AG04450 (cell line): ENCODE data around the gene MYO7B. TPM values are rescaled to one million over a fixed set of nuclear protein-coding genes. Genes with fewer than 3 reads are reported as not detected.

Experiments used
- CTCF ChIA-PET: fragments of 300-600, 350-600 bp; formaldehyde crosslinking; extraction: SDS; loops from one replicate; lab custom pipeline; 2022; ENCODE audit warnings: antibody characterized with exemption, inconsistent platforms; lab: Charles Lee
- POLR2A ChIA-PET: fragments of 350-600 bp; formaldehyde crosslinking; extraction: SDS; loops from one replicate; lab custom pipeline; 2021; ENCODE audit warnings: antibody characterized with exemption, inconsistent platforms; lab: Yijun Ruan, JAX
- DNase-seq: peaks from one replicate; pipeline ENCODE4 v3.0.0-alpha.2; 2011; ENCODE audit warnings: low read depth, low spot score
- H3K27ac ChIP-seq: one replicate; pipeline ENCODE4 v1.5.1; 2012; ENCODE audit warnings: low read depth, low read length, control low read depth
- H3K27me3 ChIP-seq: one replicate; pipeline ENCODE4 v1.6.0; 2012; ENCODE audit warnings: low read length; ENCODE audit not compliant: control insufficient read depth, insufficient read depth
- H3K4me3 ChIP-seq: 2 replicates; pipeline ENCODE4 v1.5.1; 2011; ENCODE audit warnings: mild to moderate bottlenecking, low read depth, low read length, control low read depth
- H3K9me3 ChIP-seq: 2 replicates; pipeline ENCODE4 v1.5.1; 2012; ENCODE audit warnings: low read length; ENCODE audit not compliant: control insufficient read depth, insufficient read depth
- polyA plus RNA-seq: library from polyadenylated mRNA; depleted of rRNA; stranded (reverse); fragments of >200 nt; gene quantifications from 2 replicates; pipeline ENCODE4 v1.2.3, GENCODE V29; 2011
- TF ChIP-seq, protein P1 (sequence below): IDR thresholded peaks from 2 replicates; pipeline ENCODE4 v1.5.1; 2011; ENCODE audit warnings: low read depth, low read length, control low read depth, inconsistent platforms

MYO7B gene
- polyA plus RNA-seq, 1 experiment = 0.02 TPM

DNA sequence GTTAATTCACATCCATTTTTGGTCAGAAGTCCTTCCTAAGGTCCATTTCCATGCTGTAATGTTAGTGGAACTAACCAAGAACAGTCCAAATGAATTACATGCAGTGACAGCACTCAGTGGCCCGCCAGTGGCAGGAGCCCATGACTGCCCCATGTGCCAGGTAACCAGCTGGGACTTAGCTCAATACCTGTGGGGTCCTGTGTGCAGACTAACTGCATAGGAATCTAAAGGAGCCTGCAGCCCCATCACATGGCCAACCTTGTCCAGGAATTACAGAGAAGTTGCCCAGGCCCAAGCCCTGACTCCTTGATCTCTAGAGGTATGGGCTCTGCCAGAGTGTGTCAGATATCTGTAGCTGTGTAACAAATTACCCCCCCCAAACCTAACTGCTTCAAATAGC, 75.1 kb downstream of the MYO7B start:
- POLR2A ChIA-PET = interaction anchor here (0.6 kb wide), 1 partner anchor 27 kb away, joined by 4 read pairs; no protein-coding TSS in a partner anchor
- H3K9me3 ChIP-seq = peaks cover 25% of the 10 kb centered on the region
- no peak for DNase-seq
- peaks cover 24% of the 10 kb centered on the region for H3K27me3 ChIP-seq
- no peak overlapping the region for H3K27ac ChIP-seq
- TF ChIP-seq, protein P1, sequence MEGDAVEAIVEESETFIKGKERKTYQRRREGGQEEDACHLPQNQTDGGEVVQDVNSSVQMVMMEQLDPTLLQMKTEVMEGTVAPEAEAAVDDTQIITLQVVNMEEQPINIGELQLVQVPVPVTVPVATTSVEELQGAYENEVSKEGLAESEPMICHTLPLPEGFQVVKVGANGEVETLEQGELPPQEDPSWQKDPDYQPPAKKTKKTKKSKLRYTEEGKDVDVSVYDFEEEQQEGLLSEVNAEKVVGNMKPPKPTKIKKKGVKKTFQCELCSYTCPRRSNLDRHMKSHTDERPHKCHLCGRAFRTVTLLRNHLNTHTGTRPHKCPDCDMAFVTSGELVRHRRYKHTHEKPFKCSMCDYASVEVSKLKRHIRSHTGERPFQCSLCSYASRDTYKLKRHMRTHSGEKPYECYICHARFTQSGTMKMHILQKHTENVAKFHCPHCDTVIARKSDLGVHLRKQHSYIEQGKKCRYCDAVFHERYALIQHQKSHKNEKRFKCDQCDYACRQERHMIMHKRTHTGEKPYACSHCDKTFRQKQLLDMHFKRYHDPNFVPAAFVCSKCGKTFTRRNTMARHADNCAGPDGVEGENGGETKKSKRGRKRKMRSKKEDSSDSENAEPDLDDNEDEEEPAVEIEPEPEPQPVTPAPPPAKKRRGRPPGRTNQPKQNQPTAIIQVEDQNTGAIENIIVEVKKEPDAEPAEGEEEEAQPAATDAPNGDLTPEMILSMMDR = no peak
- CTCF ChIA-PET = interaction anchor here (1.9 kb wide), 1 partner anchor 19 kb away, joined by 7 read pairs; no protein-coding TSS in a partner anchor
- H3K4me3 ChIP-seq = no peak overlapping the region

DNA sequence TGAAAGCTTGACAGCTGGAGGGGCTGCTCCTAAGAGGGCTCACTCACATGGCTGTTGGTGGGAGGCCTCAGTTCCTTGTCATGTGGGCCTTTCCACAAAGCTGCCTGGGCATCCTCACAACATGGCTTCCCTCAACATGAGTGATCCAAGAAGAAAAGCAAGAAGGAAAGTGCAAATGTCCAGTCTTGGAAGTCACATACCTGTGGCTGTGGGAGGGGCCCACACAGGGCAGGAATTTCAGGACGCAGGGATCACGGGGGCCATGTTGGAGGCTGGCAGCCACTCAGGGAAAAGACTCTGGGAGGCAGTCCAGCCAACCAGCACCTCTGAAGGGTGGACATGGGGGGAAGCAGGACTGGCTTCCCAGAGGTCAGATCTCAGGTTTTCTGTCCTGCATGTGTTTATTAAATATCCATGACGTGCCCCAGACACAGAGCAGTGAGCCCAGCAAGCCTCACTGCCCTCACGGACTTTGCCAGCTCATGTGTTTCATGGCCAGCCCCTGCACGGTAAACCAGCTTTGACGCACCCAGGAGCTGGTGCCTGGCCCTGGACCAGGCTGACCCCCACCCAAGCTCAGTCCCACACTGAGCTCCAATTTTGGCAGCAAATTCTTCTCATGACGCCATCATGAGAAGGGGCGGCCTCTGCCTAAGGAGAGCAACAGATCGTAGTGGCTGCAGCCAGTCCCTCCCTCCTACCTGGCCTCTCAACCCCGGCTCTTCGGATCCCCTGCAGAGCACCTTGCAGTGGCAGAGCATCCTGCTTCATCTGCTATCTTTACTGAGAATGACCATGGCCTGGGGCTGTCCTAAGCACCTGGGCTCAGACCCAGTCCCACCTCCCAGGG, 75.8 kb downstream of the MYO7B start:
- POLR2A ChIA-PET = no interaction called here

DNA sequence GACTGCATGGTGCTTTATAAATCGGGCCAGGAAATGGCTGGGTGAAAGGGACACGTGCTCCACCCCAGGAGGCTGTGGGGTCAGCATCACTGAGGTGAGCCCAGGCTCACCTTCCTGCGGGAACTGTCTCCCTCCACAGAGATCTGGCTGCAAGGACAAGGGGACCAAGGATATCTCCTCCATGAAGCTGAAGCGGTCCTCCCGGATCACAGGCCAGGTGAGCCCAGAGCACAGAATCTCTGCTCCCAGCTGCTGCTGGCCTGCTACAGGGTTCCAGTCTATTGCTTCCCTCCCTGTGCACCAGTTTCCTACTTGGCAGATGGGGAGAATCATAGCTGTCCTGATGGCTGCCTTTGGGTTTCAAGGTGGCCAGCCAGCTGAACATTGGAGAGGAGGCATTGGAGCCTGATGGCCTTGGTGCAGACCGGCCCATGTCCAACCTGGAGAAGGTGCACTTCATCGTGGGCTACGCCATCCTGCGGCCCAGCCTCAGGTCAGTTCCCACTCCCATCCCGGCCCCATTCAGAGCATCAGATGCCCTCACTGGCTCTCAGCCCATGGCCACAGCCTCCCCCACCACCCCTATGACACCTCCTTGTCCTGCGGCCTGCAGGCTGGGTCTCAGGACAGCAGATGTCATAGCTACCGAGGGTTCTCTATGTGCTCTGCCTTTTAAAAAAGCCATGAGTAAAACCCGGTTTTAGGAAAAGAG, 76.8 kb downstream of the MYO7B start:
- no peak for DNase-seq
- Histone ChIP-seq H3K27ac (no peak overlapping the region), H3K9me3 (peaks cover 25% of the 10 kb centered on the region), H3K4me3 (no peak overlapping the region), H3K27me3 (peaks cover 24% of the 10 kb centered on the region)
- POLR2A ChIA-PET = no interaction called here
- TF ChIP-seq, protein P1 = no peak
- CTCF ChIA-PET = no interaction called here

More for the DNA sequence above, 75.8 kb downstream of the MYO7B start:
- Histone ChIP-seq H3K9me3 (peaks cover 25% of the 10 kb centered on the region), H3K27me3 (peaks cover 24% of the 10 kb centered on the region), H3K27ac (no peak overlapping the region), H3K4me3 (no peak overlapping the region)
- TF ChIP-seq, protein P1 = no peak
- CTCF ChIA-PET = interaction anchor here (1.9 kb wide), 1 partner anchor 20 kb away, joined by 7 read pairs; no protein-coding TSS in a partner anchor
- DNase-seq = no peak

DNA sequence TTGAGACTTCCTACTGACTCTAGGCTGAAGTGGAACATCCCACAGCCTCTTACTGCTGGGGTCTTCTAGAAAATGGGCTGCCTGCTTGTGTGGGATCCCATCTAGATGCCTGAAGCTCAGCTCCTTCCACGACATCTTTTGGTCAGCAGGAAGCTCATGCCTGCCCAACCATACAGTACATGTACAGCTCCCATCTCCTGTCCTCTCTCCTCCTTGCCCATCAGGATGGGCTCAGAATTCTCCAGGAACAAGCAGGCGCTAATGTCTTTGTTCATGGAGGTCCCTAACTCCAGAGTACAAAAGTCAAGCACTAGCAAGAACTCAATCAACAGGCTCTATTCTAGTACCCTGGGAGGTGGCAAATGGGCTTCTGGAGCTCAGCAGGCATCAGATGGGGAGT, 78.8 kb downstream of the MYO7B start:
- POLR2A ChIA-PET = no interaction called here
- CTCF ChIA-PET = interaction anchor here (1.1 kb wide), 1 partner anchor 23 kb away, joined by 6 read pairs; no protein-coding TSS in a partner anchor
- Histone ChIP-seq H3K27ac (no peak overlapping the region), H3K4me3 (no peak overlapping the region), H3K9me3 (peaks cover 25% of the 10 kb centered on the region), H3K27me3 (peaks cover 10% of the 10 kb centered on the region)
- TF ChIP-seq, protein P1 = no peak
- DNase-seq = no peak

DNA sequence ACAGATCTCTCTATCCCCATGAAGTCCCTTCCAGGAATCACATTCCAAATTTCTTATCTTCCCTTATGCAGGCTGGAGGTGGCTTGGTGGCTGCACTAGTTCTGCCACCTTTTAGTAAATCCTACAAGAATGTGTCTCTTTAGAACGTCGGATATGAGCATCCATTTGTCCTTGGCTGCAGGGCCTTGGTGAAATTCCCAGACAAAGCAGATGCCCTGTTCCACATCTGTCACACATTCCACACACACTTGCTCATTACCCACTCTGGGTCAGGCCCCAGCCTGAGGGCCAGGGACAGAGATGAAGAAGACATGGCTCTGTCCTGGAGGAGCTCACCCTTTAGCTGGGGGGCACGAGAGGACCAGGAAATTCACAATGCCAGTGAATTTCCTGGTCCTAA, 79.2 kb downstream of the MYO7B start:
- TF ChIP-seq, protein P1 = no peak
- Histone ChIP-seq H3K4me3 (no peak overlapping the region), H3K27me3 (peaks cover 10% of the 10 kb centered on the region), H3K27ac (no peak overlapping the region), H3K9me3 (peaks cover 25% of the 10 kb centered on the region)
- POLR2A ChIA-PET = no interaction called here
- CTCF ChIA-PET = no interaction called here
- DNase-seq = no peak
